IPS-NIHi7 (cell line): ENCODE measurements around the gene HDHD2.

ENCODE experiments used
- DNase-seq: peaks from one replicate; pipeline ENCODE4 v3.0.0; 2012; ENCODE audit warnings: mixed read lengths; ENCODE audit errors: extremely low spot score

Gene HDHD2

DNA sequence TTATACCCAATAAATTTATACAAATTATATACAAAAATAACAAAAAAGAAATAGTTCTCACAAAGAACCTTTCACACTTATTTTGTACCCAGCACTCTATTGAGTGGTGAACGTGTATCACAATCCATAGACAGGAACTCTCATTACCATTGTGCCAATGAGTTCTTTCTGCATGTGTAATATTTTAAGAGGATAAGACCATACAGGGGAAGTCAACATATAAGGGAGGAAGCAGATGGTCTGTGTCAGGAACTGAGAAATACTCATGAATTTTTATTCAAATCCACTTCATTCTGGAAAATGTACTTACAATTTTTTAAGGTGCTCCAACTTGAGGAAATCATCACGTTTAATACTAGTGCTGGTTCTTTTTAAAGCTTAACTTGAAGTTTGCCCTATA lies 87.8 kb downstream of the HDHD2 start:
- DNase-seq: no peak
